Duodenal mucosa (tissue), 2 donors: Measurements from ENCODE around the gene ARL14.

Source experiments
- H3K27ac ChIP-seq: one replicate; pipeline ENCODE4 v1.7.0; 2013; ENCODE audit warnings: low read depth, low read length
- H3K27me3 ChIP-seq, 2 donors: one replicate each; pipeline ENCODE4 v1.7.0; 2013; ENCODE audit warnings: low read length in 2 of 2, control low read depth in 1 of 2; ENCODE audit not compliant: insufficient read depth in 2 of 2, control insufficient read depth in 1 of 2
- H3K36me3 ChIP-seq, 2 donors: one replicate each; pipeline ENCODE4 v1.7.0; 2013; ENCODE audit warnings: low read length in 2 of 2, control low read depth in 1 of 2; ENCODE audit not compliant: insufficient read depth in 2 of 2, control insufficient read depth in 1 of 2
- H3K4me1 ChIP-seq, 2 donors: one replicate each; pipeline ENCODE4 v1.7.0; 2013; ENCODE audit warnings: low read length in 2 of 2, control low read depth in 1 of 2; ENCODE audit not compliant: insufficient read depth in 2 of 2, control insufficient read depth in 1 of 2
- H3K4me3 ChIP-seq, 2 donors: one replicate each; pipeline ENCODE4 v1.7.0; 2013; ENCODE audit warnings: low read length in 2 of 2, low read depth in 1 of 2
- H3K9ac ChIP-seq, 2 donors: one replicate each; pipeline ENCODE4 v1.7.0; 2013; ENCODE audit warnings: low read length in 2 of 2, low read depth in 1 of 2
- H3K9me3 ChIP-seq, 2 donors: one replicate each; pipeline ENCODE4 v1.7.0; 2013; ENCODE audit warnings: low read length in 2 of 2, control low read depth in 1 of 2; ENCODE audit not compliant: control insufficient read depth in 1 of 2

The ARL14 gene

DNA sequence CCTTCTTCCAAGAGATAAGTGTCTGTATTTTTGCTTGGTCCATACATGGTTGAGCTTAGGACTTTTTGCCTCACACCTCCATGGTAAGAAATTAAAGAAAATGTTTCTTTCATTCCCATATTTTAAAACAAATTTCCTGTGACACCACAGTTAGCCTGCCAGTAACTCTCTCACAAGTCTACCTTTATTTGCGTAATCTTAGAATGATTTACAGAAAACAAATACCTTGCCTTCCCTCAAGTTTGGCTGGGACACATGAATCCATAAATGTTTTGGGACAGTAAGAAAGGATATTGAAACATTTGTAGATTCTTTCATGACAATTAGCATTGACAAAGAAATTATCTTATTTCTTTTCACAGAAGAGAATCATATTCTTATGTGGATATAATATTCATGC, 3.8 kb upstream of the ARL14 start:
- Histone ChIP-seq H3K9ac (no peak overlapping the region), H3K27ac (no peak overlapping the region), H3K36me3 (no peaks in the 10 kb centered on the region), H3K4me3 (no peak overlapping the region), H3K27me3 (no peaks in the 10 kb centered on the region), H3K9me3 (no peaks in the 10 kb centered on the region), H3K4me1 (peaks cover 21 to 23% of the 10 kb centered on the region in 2 donors)

DNA sequence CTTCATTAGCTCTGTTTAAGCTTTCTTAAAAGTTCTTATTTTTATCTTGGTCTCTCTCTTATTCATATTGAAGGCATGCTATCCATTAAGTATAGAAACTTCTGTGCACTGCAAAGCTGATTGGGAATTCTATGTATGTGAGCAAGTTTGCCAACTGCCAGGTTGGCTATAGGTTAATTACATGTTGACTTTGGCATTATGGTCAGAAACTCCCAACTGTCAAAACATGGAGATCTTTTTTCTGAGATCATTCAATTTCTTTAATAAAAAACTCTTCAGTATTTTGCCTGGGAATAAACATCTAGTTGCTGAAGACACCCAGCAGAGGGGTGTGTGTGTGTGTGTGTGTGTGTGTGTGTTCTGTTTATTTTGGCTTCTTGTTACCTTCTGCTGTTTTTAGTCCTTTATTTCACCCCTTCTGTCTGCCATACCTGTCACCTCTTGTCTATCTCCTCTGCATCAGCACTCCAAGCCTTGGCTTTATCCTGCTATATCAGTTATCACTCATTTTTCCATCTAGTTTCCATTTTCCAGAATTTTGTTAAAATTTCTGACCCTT, 1.3 kb upstream of the ARL14 start:
- Histone ChIP-seq H3K9me3 (no peaks in the 10 kb centered on the region), H3K27me3 (no peaks in the 10 kb centered on the region), H3K4me3 (no peak overlapping the region), H3K4me1 (peaks cover 16 to 21% of the 10 kb centered on the region in 2 donors), H3K9ac (no peak overlapping the region), H3K27ac (no peak overlapping the region), H3K36me3 (no peaks in the 10 kb centered on the region)

DNA sequence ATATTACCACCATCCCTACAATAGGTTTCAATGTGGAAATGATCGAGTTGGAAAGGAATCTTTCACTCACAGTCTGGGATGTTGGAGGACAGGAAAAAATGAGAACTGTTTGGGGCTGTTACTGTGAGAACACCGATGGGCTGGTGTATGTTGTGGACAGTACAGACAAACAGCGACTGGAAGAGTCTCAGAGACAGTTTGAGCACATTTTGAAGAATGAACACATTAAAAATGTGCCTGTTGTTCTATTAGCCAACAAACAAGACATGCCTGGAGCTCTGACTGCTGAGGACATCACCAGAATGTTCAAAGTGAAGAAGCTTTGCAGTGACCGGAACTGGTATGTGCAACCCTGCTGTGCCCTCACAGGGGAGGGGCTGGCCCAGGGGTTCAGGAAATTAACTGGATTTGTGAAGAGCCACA, 510 bp downstream of the ARL14 start:
- Histone ChIP-seq H3K27ac (peak overlapping the region; percentile 71), H3K9ac (peak overlapping the region; percentile 34 to 84)

DNA sequence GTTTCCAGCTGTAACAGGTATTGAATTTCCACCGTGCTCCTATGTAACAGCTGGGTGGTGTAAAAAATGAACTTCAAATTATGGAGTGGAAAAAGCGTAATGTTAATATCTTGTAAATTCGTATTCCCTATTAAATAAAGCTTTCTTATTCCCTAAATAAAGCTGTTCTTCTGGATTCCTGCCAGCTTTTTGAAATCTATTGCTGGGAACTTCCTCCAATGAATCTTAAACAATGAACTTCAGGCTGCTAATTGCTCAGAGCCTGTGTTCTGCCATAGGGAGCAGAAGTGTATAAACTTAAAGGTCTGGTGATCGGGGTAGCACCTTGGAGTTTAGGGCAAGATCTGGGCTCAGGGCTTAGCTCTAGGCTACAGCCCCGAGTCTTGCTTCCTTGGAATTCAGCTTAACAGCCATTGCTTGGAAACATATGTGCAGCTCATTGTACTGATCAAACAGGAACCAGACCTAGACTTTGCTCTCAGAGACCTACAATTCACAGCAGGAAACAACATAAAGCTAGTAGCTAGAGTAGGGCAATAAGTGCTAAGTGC, 1.4 kb downstream of the ARL14 start:
- H3K4me1 ChIP-seq, result peaks cover 10 to 12% of the 10 kb centered on the region in 2 donors
- no peaks in the 10 kb centered on the region for H3K27me3 ChIP-seq
- H3K9ac ChIP-seq, result peak overlapping the region; percentile 40 to 84
- peak overlapping the region; percentile 56 to 88 for H3K4me3 ChIP-seq
- no peaks in the 10 kb centered on the region for H3K9me3 ChIP-seq
- peak overlapping the region; percentile 69 for H3K27ac ChIP-seq
- no peaks in the 10 kb centered on the region for H3K36me3 ChIP-seq

More for the DNA sequence above, 510 bp downstream of the ARL14 start:
- Histone ChIP-seq H3K4me1 (peaks cover 12 to 14% of the 10 kb centered on the region in 2 donors), H3K9me3 (no peaks in the 10 kb centered on the region), H3K4me3 (peak overlapping the region; percentile 56 to 88), H3K27me3 (no peaks in the 10 kb centered on the region), H3K36me3 (no peaks in the 10 kb centered on the region)

DNA sequence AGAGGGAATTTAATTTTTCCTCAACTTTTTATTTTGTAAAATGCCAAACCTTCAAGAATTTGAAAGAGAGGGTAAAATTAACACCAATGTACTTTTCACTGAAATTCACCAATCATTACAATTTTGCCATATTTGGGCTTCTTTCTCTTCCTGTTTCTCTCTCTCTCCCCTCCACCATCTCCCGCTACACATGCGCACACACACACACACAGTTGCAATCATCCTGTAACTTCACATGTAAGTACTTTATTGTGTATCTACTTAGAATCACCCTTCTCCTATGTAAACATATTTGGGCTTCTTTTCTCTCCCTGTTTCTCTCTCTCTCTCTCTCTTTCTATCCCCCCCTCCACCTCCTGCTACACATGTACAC, 7.4 kb downstream of the ARL14 start:
- Histone ChIP-seq H3K36me3 (no peaks in the 10 kb centered on the region), H3K27me3 (no peaks in the 10 kb centered on the region), H3K27ac (no peak overlapping the region), H3K4me3 (no peak overlapping the region), H3K9me3 (no peaks in the 10 kb centered on the region), H3K9ac (no peak overlapping the region), H3K4me1 (no peaks in the 10 kb centered on the region)

DNA sequence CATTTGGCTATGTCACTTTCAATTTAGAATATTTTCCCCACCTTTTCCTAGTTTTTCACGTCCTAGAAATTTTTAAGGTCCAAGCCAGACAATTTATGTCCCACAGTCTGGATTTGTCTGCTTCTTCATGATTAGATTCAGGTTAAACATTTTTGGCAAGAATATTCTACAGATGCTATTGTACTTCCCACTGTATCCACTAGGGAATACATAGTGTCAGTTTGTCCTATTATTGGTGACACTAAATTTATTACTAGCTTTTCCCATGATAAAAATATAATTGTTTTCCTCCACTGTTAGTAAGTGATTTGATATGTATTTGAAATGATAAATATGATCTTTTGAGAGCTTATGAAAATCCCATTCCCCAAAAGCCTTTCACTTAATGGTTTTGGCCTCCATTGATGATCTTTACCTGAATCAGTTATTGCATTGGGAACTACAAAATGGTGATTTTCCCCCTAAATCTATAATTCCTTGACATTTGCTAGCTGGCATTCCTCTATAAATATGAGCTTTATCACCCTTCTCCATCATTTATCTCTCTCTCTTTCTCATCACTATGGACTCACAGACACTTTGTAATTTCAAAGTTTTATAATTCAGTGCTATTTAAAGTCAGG, 8.3 kb downstream of the ARL14 start:
- Histone ChIP-seq H3K9ac (no peak overlapping the region), H3K4me3 (no peak overlapping the region), H3K27ac (no peak overlapping the region), H3K4me1 (no peaks in the 10 kb centered on the region), H3K9me3 (no peaks in the 10 kb centered on the region), H3K27me3 (no peaks in the 10 kb centered on the region), H3K36me3 (no peaks in the 10 kb centered on the region)

DNA sequence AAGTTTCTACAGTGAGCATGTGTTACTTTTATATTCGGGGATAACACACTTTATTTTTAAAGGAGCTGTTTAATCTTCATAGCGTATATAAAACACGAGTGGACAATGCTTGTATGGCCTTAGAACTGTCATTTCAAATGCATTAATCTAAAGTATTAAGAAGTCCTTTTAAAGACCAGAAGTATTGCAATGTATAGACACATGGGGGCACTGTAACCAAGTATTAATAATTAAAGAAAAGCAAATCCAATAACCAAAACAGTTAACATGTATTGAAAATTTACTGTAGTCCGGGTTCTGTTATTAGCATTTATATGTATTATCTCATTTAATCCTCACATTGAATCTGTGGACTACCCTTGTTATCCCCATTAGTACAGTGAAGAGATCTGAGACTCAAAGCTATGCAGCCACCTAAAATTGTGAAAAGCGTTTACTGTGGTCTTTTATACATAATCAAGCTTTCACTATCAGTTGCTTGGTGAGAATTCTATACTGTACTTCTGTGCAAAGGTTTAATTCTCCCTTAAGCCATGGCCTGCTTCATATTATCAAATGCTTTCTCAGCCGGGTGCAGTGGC, 10.1 kb downstream of the ARL14 start:
- Histone ChIP-seq H3K4me1 (no peaks in the 10 kb centered on the region), H3K9me3 (no peaks in the 10 kb centered on the region), H3K27ac (no peak overlapping the region), H3K4me3 (no peak overlapping the region), H3K9ac (no peak overlapping the region), H3K36me3 (no peaks in the 10 kb centered on the region), H3K27me3 (no peaks in the 10 kb centered on the region)

DNA sequence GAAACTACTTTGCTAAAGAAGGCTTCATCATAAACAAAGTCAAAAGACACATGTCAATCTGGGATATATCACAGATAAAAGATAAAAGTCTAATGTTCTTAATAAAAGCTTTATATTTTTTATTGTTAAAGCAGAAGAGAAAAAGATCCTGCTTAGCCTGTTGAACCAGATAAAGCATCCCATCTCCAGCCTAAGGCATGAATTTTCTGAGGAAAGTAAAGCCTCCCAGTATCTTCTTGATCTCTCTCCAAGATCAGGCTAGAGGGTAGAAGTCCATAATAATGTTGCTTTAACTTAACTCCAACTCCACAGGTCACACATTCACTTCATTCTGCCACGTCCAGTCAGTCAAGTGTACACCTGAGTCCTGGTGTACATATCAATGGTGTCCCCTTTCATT, 14.2 kb downstream of the ARL14 start:
- Histone ChIP-seq H3K4me1 (no peaks in the 10 kb centered on the region), H3K4me3 (no peak overlapping the region), H3K9me3 (no peaks in the 10 kb centered on the region), H3K27ac (no peak overlapping the region), H3K36me3 (no peaks in the 10 kb centered on the region), H3K27me3 (no peaks in the 10 kb centered on the region), H3K9ac (no peak overlapping the region)

DNA sequence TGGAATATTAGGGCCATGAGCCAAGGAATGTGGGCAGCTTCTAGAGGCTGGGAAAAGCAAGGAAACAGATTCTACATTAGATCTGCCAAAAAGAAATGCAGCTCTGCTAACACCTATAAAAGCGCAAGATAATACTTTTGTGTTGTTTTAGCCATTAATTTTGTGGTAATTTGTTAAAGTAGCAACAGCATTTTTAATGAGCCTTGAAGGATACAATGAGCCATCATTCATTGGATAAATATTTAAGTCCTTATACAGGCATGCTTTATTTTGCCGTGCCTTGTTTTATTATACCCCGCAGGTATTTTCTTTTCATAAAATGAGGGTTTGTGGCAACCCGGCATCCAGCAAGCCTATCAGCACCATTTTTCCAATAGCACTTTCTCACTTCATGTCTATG, 15.0 kb downstream of the ARL14 start:
- Histone ChIP-seq H3K9ac (no peak overlapping the region), H3K27me3 (no peaks in the 10 kb centered on the region), H3K4me1 (no peaks in the 10 kb centered on the region), H3K27ac (no peak overlapping the region), H3K9me3 (no peaks in the 10 kb centered on the region), H3K36me3 (no peaks in the 10 kb centered on the region), H3K4me3 (no peak overlapping the region)

DNA sequence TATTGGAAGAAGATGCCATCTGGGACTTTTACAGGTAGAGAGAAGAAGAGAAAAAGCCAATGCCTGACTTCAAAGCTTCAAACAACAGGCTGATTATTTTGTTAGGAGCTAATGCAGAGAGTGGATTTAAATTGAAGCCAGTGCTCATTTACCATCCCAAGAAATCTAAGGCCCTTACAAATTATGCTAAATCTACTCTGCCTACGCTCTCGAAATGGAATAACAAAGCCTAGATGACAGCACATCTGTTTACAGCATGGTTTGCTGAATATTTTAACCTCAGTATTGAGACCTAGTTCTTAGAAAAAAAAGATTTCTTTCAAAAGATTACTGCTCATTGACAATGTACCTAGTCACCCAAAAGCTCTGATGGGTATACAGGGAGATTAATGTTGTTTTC, 16.2 kb downstream of the ARL14 start:
- Histone ChIP-seq H3K27ac (no peak overlapping the region), H3K4me1 (no peaks in the 10 kb centered on the region), H3K27me3 (no peaks in the 10 kb centered on the region), H3K9ac (no peak overlapping the region), H3K4me3 (no peak overlapping the region), H3K9me3 (no peaks in the 10 kb centered on the region), H3K36me3 (no peaks in the 10 kb centered on the region)
